A549 (cell line): ENCODE measurements around the gene TNS2. TPM values are rescaled to one million over a fixed set of nuclear protein-coding genes. Genes with fewer than 3 reads are reported as not detected.
A peak's percentile ranks its signal among the peaks of the same experiment; 100 is the strongest.

ENCODE experiments used
- ATAC-seq, 2 experiments: fragments of 200-7000 bp in 1 of 2; fragments of >200 bp in 1 of 2; cut with Nextera tagmentation in 1 of 2; cut with Tn5 transposase in 1 of 2; 3 replicates each; pipeline versions ENCODE4 v1.8.0 to v1.9.1; 2018 to 2020; ENCODE audit warnings: mild to moderate bottlenecking in 1 of 2, moderate library complexity in 1 of 2
- CTCF ChIA-PET: fragments of 300-600 bp; sonication (Branson Sonifier 250); formaldehyde crosslinking; extraction: SDS; loops from one replicate; lab custom pipeline; 2021; ENCODE audit warnings: antibody characterized with exemption, inconsistent platforms; lab: Yijun Ruan, JAX
- POLR2A ChIA-PET: fragments of 350-600 bp; formaldehyde crosslinking; extraction: SDS; loops from one replicate; lab custom pipeline; 2021; ENCODE audit warnings: antibody characterized with exemption, inconsistent platforms; lab: Yijun Ruan, JAX
- DNase-seq, 2 experiments: peaks; one replicate each; pipeline versions ENCODE4 v3.0.0 to v3.0.0-alpha.2; 2011 to 2016; ENCODE audit warnings: low read depth in 1 of 2, low spot score in 1 of 2
- FAIRE-seq: peaks from 2 replicates; lab custom pipeline; 2011; peaks lifted over from hg19 to GRCh38; lab: Jason Lieb, UNC
- H3K27ac ChIP-seq, 2 experiments: fragments of >200 bp; sonication (Bioruptor Twin); formaldehyde crosslinking; 3 replicates each; pipeline ENCODE4 v1.5.1; 2016 to 2017
- H3K4me1 ChIP-seq: fragments of >200 bp; sonication (Bioruptor Twin); formaldehyde crosslinking; 3 replicates; pipeline ENCODE4 v1.6.1; 2016
- H3K4me2 ChIP-seq: fragments of >200 bp; sonication (Bioruptor Twin); formaldehyde crosslinking; 3 replicates; pipeline ENCODE4 v1.6.1; 2016
- H3K4me3 ChIP-seq: fragments of >200 bp; sonication (Bioruptor Twin); formaldehyde crosslinking; 3 replicates; pipeline ENCODE4 v1.5.1; 2016
- H3K9me3 ChIP-seq: fragments of >200 bp; sonication (Bioruptor Twin); formaldehyde crosslinking; 3 replicates; pipeline ENCODE4 v1.6.1; 2016
- BHLHE40 ChIP-seq: IDR thresholded peaks from 2 replicates; pipeline ENCODE4 v1.6.1; 2012; ENCODE audit warnings: low read depth, low read length, inconsistent platforms
- CBX2 ChIP-seq: fragments of 200-600 bp; sonication (generic); IDR thresholded peaks from 2 replicates; pipeline ENCODE4 v1.6.1; 2016; ENCODE audit warnings: low read depth, mild to moderate bottlenecking, borderline replicate concordance
- CBX8 ChIP-seq: fragments of 200-600 bp; sonication (generic); IDR thresholded peaks from 2 replicates; pipeline ENCODE4 v1.6.1; 2016
- CEBPB ChIP-seq, 2 experiments: fragments of >200 bp in 1 of 2; sonication (Bioruptor Twin) in 1 of 2; formaldehyde crosslinking in 1 of 2; IDR thresholded peaks; 2 replicates each; pipeline ENCODE4 v1.6.1; 2012 to 2016
- CHD4 ChIP-seq: fragments of 200-600 bp; sonication (generic); IDR thresholded peaks from 2 replicates; pipeline ENCODE4 v1.6.1; 2016; ENCODE audit warnings: antibody characterized with exemption, mild to moderate bottlenecking, borderline replicate concordance
- EHMT2 ChIP-seq: fragments of 200-600 bp; sonication (generic); IDR thresholded peaks from 2 replicates; pipeline ENCODE4 v1.6.1; 2016; ENCODE audit warnings: antibody characterized with exemption, low read depth, mild to moderate bottlenecking, moderate library complexity
- EP300 ChIP-seq, 2 experiments: fragments of >200 bp; sonication (Bioruptor Twin); formaldehyde crosslinking; IDR thresholded peaks; 2 replicates in 1 of 2; 3 replicates in 1 of 2; pipeline ENCODE4 v1.6.1; 2016 to 2017
- FOXS1 ChIP-seq: fragments of 250-450 bp; sonication (Bioruptor Pico); IDR thresholded peaks from 2 replicates; pipeline ENCODE4 v1.5.0; 2020; ENCODE audit warnings: mild to moderate bottlenecking, moderate library complexity
- GATA3 ChIP-seq: IDR thresholded peaks from 2 replicates; pipeline ENCODE4 v1.6.1; 2012; ENCODE audit warnings: borderline replicate concordance
- HOXA7 ChIP-seq: fragments of 250-450 bp; sonication (Bioruptor Pico); IDR thresholded peaks from 2 replicates; pipeline ENCODE4 v1.5.0; 2020; ENCODE audit warnings: mild to moderate bottlenecking, moderate library complexity
- HOXB5 ChIP-seq: fragments of 250-450 bp; sonication (Bioruptor Pico); IDR thresholded peaks from 2 replicates; pipeline ENCODE4 v1.5.0; 2020; ENCODE audit warnings: mild to moderate bottlenecking, moderate library complexity
- JUNB ChIP-seq: fragments of >200 bp; sonication (Bioruptor Twin); formaldehyde crosslinking; IDR thresholded peaks from 2 replicates; pipeline ENCODE4 v1.6.1; 2016
- KDM1A ChIP-seq: fragments of 200-600 bp; sonication (generic); IDR thresholded peaks from 2 replicates; pipeline ENCODE4 v1.6.1; 2016; ENCODE audit warnings: low read depth, mild to moderate bottlenecking
- MAZ ChIP-seq: fragments of 150-350 bp; IDR thresholded peaks from 2 replicates; pipeline ENCODE4 v1.6.1; 2014; ENCODE audit warnings: antibody characterized with exemption, low read depth, low read length, borderline replicate concordance
- NFE2L2 ChIP-seq: fragments of 150-350 bp; conservative IDR thresholded peaks from 2 replicates; pipeline ENCODE4 v1.6.1; 2014; ENCODE audit warnings: low read length
- NR3C1 ChIP-seq: fragments of >200 bp; sonication (Bioruptor Twin); formaldehyde crosslinking; IDR thresholded peaks from 3 replicates; pipeline ENCODE4 v1.6.1; 2017
- POLR2A ChIP-seq: IDR thresholded peaks from 2 replicates; pipeline ENCODE4 v1.6.1; 2012; ENCODE audit warnings: mild to moderate bottlenecking, low read length
- POLR2AphosphoS2 ChIP-seq: conservative IDR thresholded peaks from 2 replicates; pipeline ENCODE4 v1.6.1; 2012; ENCODE audit warnings: low read length, improper control_type of control experiment, inconsistent platforms
- RAD21 ChIP-seq, 2 experiments: fragments of >200 bp in 1 of 2; sonication (Bioruptor Twin) in 1 of 2; formaldehyde crosslinking in 1 of 2; IDR thresholded peaks in 1 of 2; conservative IDR thresholded peaks in 1 of 2; 2 replicates in 1 of 2; 3 replicates in 1 of 2; pipeline ENCODE4 v1.6.1; 2012 to 2018; ENCODE audit warnings: inconsistent platforms in 1 of 2
- RCOR1 ChIP-seq: fragments of 150-350 bp; IDR thresholded peaks from 2 replicates; pipeline ENCODE4 v1.6.1; 2014; ENCODE audit warnings: antibody characterized with exemption, low read length, low read depth
- REST ChIP-seq: fragments of 200-600 bp; sonication (generic); IDR thresholded peaks from 2 replicates; pipeline ENCODE4 v1.6.1; 2016; ENCODE audit warnings: antibody characterized with exemption, mild to moderate bottlenecking, moderate library complexity
- RNF2 ChIP-seq: fragments of 200-600 bp; sonication (generic); IDR thresholded peaks from 2 replicates; pipeline ENCODE4 v1.6.1; 2016; ENCODE audit warnings: low read depth, mild to moderate bottlenecking, antibody characterized with exemption, moderate library complexity, borderline replicate concordance
- SREBF2 ChIP-seq: fragments of 450-650 bp; IDR thresholded peaks from 2 replicates; pipeline ENCODE4 v1.6.1; 2014; ENCODE audit warnings: mild to moderate bottlenecking, moderate library complexity
- TFCP2L1 ChIP-seq: fragments of 250-450 bp; sonication (Bioruptor Pico); IDR thresholded peaks from 2 replicates; pipeline ENCODE4 v1.5.0; 2021; ENCODE audit warnings: mild to moderate bottlenecking
- ZFP36 ChIP-seq: fragments of 450-650 bp; IDR thresholded peaks from 2 replicates; pipeline ENCODE4 v1.6.1; 2014; ENCODE audit warnings: borderline replicate concordance; ENCODE audit not compliant: partially characterized antibody
- ZNF302 ChIP-seq: fragments of 250-450 bp; sonication (Bioruptor Pico); IDR thresholded peaks from 2 replicates; pipeline ENCODE4 v1.9.0; 2021; ENCODE audit warnings: inconsistent platforms, mild to moderate bottlenecking, moderate library complexity
- WGBS: methylation state at CpG from one replicate; pipeline ENCODE4 v1.1.6; 2017; ENCODE audit errors: missing lambda C conversion rate; 5-methylcytosine and 5-hydroxymethylcytosine counted together
- polyA plus RNA-seq, 4 experiments: library from polyadenylated mRNA; depleted of rRNA in 3 of 4; stranded (reverse); fragments of >200 nt; fragmentation: RNase III in 1 of 4; extraction: RNeasy Plus Mini Kit Qiagen cat#74134 plus additional on column Dnase treatment in 1 of 4; gene quantifications; 2 replicates in 3 of 4; 3 replicates in 1 of 4; pipeline ENCODE4 v1.2.3, GENCODE V29; 2011 to 2017
- TF ChIP-seq, protein P1 (sequence below): fragments of >200 bp; sonication (Bioruptor Twin); formaldehyde crosslinking; IDR thresholded peaks from 2 replicates; pipeline ENCODE4 v1.6.1; 2016
- TF ChIP-seq, protein P2 (sequence below): fragments of >200 bp; sonication (Bioruptor Twin); formaldehyde crosslinking; IDR thresholded peaks from 3 replicates; pipeline ENCODE4 v1.6.1; 2016

Gene TNS2
- polyA plus RNA-seq, 2 of the 4 experiments (the other 2 are of a cell fraction) = 11.5 to 15.3 TPM

GRCh38 chr12:53036802-53037201, 13.1 kb upstream of the TNS2 start:
- TF ChIP-seq FOXS1 (CRISPR knock-in tag) = no peak
- no peak for TF ChIP-seq BHLHE40
- TF ChIP-seq, protein P1, sequence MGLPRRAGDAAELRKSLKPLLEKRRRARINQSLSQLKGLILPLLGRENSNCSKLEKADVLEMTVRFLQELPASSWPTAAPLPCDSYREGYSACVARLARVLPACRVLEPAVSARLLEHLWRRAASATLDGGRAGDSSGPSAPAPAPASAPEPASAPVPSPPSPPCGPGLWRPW = no peak
- TF ChIP-seq JUNB = no peak
- TF ChIP-seq HOXB5 (CRISPR knock-in tag) = no peak
- no peak for TF ChIP-seq TFCP2L1
- peak in 1 of 2 experiments; percentile 52; a peak in 1 of 4 replicates for TF ChIP-seq CEBPB (IDR thresholded peaks at IDR 0.05)
- no peak for TF ChIP-seq CBX8
- H3K27ac ChIP-seq = no peak overlapping the region
- H3K4me2 ChIP-seq = no peak overlapping the region
- FAIRE-seq (no peak), DNase-seq (no peak), ATAC-seq (no peak)
- ChIA-PET CTCF (interaction anchor here (0.5 to 7.9 kb wide), 9 partner anchors 11 to 161 kb away, joined by 3 to 70 read pairs (median 3); no protein-coding TSS in a partner anchor), POLR2A (interaction anchor here (0.6 kb wide), 1 partner anchor 42 kb away, joined by 3 read pairs; the partner anchor contains the start of gene SPRYD3)
- WGBS = 95% methylated on average over 3 of the region's 3 CpGs
- H3K4me1 ChIP-seq = 0 out of 3 replicates have a peak, but pooled peaks cover 7% of the 10 kb centered on the region
- H3K9me3 ChIP-seq = no peaks in the 10 kb centered on the region
- H3K4me3 ChIP-seq = no peak overlapping the region

GRCh38 chr12:53039851-53040250, 10.0 kb upstream of the TNS2 start:
- TF ChIP-seq POLR2AphosphoS2 (0 out of 2 replicates have a peak, but pooled peaks have one; percentile 72), JUNB (no peak)
- POLR2A ChIA-PET = no interaction called here
- FAIRE-seq = no peak
- WGBS = 81% methylated on average over 4 of the region's 4 CpGs
- no peak for DNase-seq
- CTCF ChIA-PET = interaction anchor here (0.6 to 7.9 kb wide), 9 partner anchors 8 to 158 kb away, joined by 3 to 70 read pairs (median 11); partner anchors contain the start of gene TNS2
- no peaks in the 10 kb centered on the region for H3K9me3 ChIP-seq
- H3K27ac ChIP-seq = no peak overlapping the region
- no peak for ATAC-seq
- H3K4me1 ChIP-seq = peaks cover 17% of the 10 kb centered on the region
- H3K4me3 ChIP-seq = no peak overlapping the region
- no peak overlapping the region for H3K4me2 ChIP-seq

DNA sequence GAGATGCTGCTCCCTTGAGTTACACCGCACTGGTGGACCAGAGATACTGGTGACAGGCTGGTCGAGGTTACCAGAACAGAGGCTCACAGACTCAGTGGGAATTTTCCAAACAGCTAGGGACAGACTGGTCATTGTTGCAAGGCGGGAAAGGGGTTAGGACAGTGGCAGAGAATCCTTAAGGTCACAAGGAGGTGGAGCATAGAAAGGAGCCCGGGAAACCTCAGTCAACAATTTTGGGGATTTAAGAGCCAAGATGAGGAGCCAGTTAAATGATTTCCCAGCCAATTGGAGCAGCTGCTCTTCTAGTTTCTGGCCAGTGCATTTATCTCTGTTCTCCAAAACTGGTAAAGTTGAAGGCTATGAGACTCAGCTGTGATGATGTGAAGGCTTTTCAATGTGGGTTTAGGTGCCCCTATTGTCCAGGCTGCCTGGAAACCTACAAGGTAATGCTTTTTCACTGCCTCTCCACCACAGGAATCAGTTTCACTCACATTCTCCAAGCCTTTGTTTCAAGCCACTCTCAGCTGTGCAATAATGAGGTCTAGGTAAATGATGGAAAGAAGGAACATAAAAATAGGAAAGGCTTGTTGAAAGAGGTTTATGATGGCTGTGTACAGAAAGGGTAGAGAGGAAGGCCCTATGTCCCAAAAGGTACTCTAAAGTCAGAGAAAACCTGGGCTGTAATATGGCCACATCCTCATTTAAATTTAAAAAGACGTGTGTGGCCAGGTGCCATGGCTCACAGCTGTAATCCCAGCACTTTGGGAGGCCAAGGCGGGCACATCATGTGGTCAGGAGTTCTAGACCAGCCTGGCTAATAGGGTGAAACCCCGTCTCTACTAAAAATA, 7.0 kb upstream of the TNS2 start:
- WGBS = 83% methylated on average over 7 of the region's 7 CpGs
- DNase-seq (no peak), ATAC-seq (no peak), FAIRE-seq (no peak)
- Histone ChIP-seq H3K4me1 (peaks cover 35% of the 10 kb centered on the region), H3K27ac (no peak overlapping the region), H3K4me3 (no peak overlapping the region), H3K4me2 (no peak overlapping the region), H3K9me3 (no peaks in the 10 kb centered on the region)
- POLR2A ChIA-PET = interaction anchor here (0.9 to 1.3 kb wide), 2 partner anchors 12 to 37 kb away, joined by 3 to 6 read pairs; partner anchors contain the start of gene EIF4B
- CTCF ChIA-PET = interaction anchor here (0.9 to 45.5 kb wide), 5 partner anchors 9 to 163 kb away, joined by 3 to 1424 read pairs (median 6); partner anchors contain the start of genes IGFBP6, SOAT2 and SPRYD3
- TF ChIP-seq RNF2 (no peak), RAD21 (conservative IDR thresholded peaks at IDR 0.05 in 1 of 2, IDR thresholded peaks at IDR 0.05 in 1 of 2) (no peak), POLR2A (no peak), MAZ (no peak), ZFP36 (no peak), SREBF2 (no peak), CHD4 (no peak), TFCP2L1 (peak; percentile 83), REST (0 out of 2 replicates have a peak, but pooled peaks have one; percentile 18), EHMT2 (no peak), EP300 (IDR thresholded peaks at IDR 0.05) (no peak), NR3C1 (no peak), ZNF302 (CRISPR knock-in tag) (no peak), KDM1A (no peak), BHLHE40 (no peak), HOXA7 (CRISPR knock-in tag) (peak; percentile 76), CBX2 (no peak), RCOR1 (no peak), GATA3 (no peak), NFE2L2 (no peak)
- TF ChIP-seq, protein P1 = no peak
- TF ChIP-seq, protein P2, sequence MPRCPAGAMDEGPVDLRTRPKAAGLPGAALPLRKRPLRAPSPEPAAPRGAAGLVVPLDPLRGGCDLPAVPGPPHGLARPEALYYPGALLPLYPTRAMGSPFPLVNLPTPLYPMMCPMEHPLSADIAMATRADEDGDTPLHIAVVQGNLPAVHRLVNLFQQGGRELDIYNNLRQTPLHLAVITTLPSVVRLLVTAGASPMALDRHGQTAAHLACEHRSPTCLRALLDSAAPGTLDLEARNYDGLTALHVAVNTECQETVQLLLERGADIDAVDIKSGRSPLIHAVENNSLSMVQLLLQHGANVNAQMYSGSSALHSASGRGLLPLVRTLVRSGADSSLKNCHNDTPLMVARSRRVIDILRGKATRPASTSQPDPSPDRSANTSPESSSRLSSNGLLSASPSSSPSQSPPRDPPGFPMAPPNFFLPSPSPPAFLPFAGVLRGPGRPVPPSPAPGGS = no peak
